NB4 (cell line): ENCODE measurements around the gene BMPER.

ENCODE experiments used
- DNase-seq: peaks from one replicate; pipeline ENCODE4 v3.0.0; 2010; ENCODE audit warnings: low read depth
- H3K4me3 ChIP-seq: one replicate; pipeline ENCODE4 v1.5.1; 2011; ENCODE audit warnings: mild to moderate bottlenecking, low read depth, low read length, moderate library complexity
- CTCF ChIP-seq: IDR thresholded peaks from one replicate; pipeline ENCODE4 v1.5.1; 2012; ENCODE audit warnings: low read depth, low read length
- MAX ChIP-seq: IDR thresholded peaks from 2 replicates; pipeline ENCODE4 v1.6.1; 2011; ENCODE audit warnings: low read depth, low read length
- MYC ChIP-seq: IDR thresholded peaks from 2 replicates; pipeline ENCODE4 v1.6.1; 2011; ENCODE audit warnings: low read depth, low read length
- POLR2A ChIP-seq: IDR thresholded peaks from 2 replicates; pipeline ENCODE4 v1.6.1; 2011; ENCODE audit warnings: mild to moderate bottlenecking; ENCODE audit not compliant: insufficient read length; ENCODE audit errors: extremely low read depth

BMPER gene

GRCh38 chr7:33903791-33904680 is 1.3 kb upstream of the BMPER start:
- DNase-seq: no peak
- no peak overlapping the region for H3K4me3 ChIP-seq
- TF ChIP-seq CTCF (no peak), POLR2A (no peak), MYC (no peak), MAX (no peak)

GRCh38 chr7:33904681-33905388 is 504 bp upstream of the BMPER start:
- TF ChIP-seq MYC: no peak
- no peak for TF ChIP-seq POLR2A
- no peak for TF ChIP-seq CTCF
- no peak for TF ChIP-seq MAX
- no peak for DNase-seq
- no peak overlapping the region for H3K4me3 ChIP-seq

GRCh38 chr7:33906697-33907096 is 1.4 kb downstream of the BMPER start:
- no peak overlapping the region for H3K4me3 ChIP-seq
- DNase-seq: no peak

GRCh38 chr7:33907625-33908024 is 2.3 kb downstream of the BMPER start:
- DNase-seq: no peak
- H3K4me3 ChIP-seq: no peak overlapping the region

More at GRCh38 chr7:33906697-33907096, 1.4 kb downstream of the BMPER start:
- no peak for TF ChIP-seq MYC
- TF ChIP-seq MAX: no peak
- no peak for TF ChIP-seq CTCF
- TF ChIP-seq POLR2A: no peak

More at GRCh38 chr7:33907625-33908024, 2.3 kb downstream of the BMPER start:
- TF ChIP-seq POLR2A: no peak
- no peak for TF ChIP-seq MYC
- no peak for TF ChIP-seq CTCF
- no peak for TF ChIP-seq MAX
